OCI-LY3 (cell line): ENCODE data around the gene ILF3.

Experiments used
- CTCF ChIP-seq: fragments of 200-600, 300-600 bp; sonication (generic); IDR thresholded peaks from 2 replicates; pipeline ENCODE4 v1.5.1; 2014; ENCODE audit warnings: antibody characterized with exemption, low read length, low read depth
- EZH2phosphoT487 ChIP-seq: fragments of 200-600 bp; shearing (Covaris generic); IDR thresholded peaks from 2 replicates; pipeline ENCODE4 v1.6.1; 2018; ENCODE audit warnings: antibody characterized with exemption, mixed run types, low read depth

DNA sequence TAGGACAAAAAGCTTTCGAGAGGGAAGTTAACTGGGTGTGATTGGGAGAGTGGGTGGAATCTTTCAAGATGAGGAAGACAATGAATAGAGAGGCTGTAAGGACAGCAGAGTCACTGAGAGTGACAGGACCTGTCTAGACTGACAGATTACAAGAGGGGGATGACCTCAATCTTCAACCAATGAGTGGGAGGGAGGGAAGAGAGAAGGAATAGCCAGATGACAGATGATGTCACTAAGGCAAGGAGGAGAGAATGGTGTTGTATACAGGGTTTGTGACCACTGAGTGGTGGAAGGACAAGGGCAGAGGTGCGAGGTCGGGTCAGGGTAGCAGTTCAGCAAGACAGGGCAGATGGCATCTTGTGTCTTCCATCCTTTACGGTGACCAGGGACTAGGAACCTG lies 5.8 kb upstream of the ILF3 start:
- TF ChIP-seq CTCF (no peak), EZH2phosphoT487 (no peak)
